Kasumi-1 (cell line): Measurements from ENCODE around the gene GRAP2.

Experiments
- DNase-seq, 2 experiments: peaks; one replicate each; lab custom pipeline; 2025; lab: John Stamatoyannopoulos, UW

Gene GRAP2

DNA sequence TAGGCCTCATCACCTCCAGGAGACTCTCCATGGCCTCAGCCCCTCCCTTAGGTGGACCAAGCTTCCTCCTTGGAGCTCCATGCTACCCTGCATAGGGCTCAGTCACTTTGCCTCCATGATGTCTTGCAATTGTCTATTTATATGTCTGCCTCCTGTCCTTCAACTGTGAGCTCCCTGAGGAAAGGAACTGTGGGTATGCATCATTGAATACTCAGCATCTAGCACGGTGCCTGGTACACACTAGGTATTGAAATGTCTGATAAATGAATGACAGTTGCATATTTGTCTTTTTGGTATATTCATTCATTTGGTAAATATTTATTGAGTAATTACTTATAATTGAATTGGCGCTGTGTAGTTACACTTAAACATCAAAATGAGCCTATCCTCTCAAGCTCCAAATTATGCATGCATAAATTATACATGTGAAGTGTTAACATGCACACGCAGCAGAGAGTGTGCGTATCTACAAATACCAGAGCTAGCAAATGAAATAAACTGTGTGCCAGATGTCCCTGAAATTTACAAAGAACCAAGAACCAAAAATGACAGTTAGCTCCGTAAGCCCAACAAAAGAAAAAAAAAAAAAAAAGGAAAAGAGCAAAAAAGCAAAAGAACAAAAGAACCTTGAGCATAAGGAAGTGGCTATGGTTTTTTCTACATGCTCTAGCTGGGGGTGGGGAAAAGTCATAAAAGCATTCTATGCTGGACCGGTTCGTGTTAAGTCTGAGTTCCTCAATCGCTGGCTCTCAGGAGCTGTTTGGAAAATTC, 25.2 kb downstream of the GRAP2 start:
- DNase-seq, result no peak

- DNase-seq, result no peak
Observed at GRCh38 chr22:39926753-39927152, 25.9 kb downstream of the GRAP2 start.

DNA sequence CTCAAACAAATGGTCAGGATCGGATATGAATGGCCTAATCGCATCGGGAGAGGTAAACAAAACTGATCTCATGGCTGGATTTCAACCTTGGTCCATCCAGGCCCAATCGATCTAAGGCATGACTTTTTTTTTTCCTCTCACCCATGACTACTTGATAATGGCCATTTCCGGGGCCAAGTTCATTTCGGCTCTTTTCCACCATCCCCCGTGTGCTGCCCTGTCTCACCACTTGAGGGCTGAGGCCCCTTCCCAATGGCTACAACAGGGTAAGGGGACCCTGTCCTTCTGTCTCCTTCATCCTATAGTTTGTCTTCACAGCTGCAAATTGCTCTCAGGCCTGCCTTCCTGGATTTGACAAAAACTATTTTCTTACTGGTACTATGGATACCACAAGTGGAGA, 26.7 kb downstream of the GRAP2 start:
- DNase-seq, result no peak

- DNase-seq, result peak in 1 of 2 experiments; percentile 9
Observed at GRCh38 chr22:39928536-39929520, 27.9 kb downstream of the GRAP2 start.

- DNase-seq, result no peak
Observed at GRCh38 chr22:39931251-39931650, 30.4 kb downstream of the GRAP2 start.

DNA sequence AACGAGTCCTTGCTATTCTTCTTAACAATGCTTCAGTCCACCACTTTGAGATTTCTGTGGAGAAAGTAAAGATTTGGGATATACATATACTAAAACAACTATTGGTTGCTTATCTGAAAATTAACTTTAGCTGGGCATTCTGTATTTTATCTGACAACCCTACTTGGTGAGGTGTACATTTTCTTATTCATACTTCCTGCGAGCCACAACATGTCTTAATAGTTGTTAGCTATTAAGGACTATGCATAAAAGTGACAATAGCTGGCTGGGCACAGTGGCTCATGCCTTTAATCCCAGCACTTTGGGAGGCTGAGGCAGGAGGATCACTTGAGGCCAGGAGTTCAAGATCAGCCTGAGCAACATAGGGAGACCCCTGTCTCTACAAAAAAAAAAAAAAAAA, 31.3 kb downstream of the GRAP2 start:
- no peak for DNase-seq

GRCh38 chr22:39932918-39933649, 32.2 kb downstream of the GRAP2 start:
- DNase-seq, result peak; percentile 49 to 74

GRCh38 chr22:39933741-39934140, 32.9 kb downstream of the GRAP2 start:
- DNase-seq, result no peak

DNA sequence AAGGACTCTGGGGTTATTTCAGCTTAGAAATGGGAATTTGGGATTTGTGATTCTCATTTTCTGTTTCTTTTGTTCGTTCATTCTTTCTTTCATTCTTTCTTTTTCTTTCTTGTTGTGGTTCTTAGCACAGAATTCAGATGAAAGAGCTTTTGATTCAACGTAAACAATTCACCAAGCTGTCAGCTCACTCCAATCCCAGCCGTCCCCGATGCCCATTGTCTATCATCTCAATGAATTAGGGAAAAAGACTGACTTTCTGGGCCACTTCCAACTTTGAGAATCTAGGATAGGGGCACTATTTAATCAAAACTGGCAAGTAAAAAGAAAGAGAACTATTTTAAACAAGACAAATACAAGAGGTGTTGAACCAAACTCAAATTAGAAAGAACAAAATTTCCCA, 34.2 kb downstream of the GRAP2 start:
- DNase-seq, result no peak

GRCh38 chr22:39935612-39936011, 34.7 kb downstream of the GRAP2 start:
- DNase-seq, result no peak

DNA sequence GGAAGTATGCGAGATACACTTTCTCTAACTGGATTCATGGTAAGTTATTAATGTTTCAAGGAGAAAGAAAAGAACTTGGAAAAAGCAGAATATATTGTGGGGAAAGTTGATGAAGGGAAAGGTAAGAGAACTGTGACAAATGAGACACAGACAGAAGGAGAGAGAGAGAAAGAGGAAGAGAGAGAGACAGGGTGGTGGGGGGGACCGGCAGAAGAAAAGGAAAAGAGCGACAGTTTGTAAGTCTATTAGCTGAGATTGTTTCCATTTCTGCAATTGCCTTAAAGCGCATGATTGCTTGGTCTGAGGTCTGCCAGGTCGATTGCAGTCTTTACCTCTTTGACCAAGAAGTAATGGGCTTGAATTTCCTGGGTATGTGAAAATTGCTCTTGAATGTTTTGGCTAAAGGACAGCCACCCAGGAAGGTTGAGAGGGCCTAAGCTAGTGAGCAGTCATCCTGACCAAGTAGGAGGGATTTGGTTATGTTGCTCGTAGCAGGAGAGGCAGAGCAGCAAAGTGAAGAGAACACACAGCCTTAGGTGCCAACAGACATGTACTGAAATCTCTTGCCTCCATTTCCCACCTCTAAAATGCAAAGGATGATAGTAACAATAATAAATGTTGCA, 35.8 kb downstream of the GRAP2 start:
- DNase-seq, result no peak

DNA sequence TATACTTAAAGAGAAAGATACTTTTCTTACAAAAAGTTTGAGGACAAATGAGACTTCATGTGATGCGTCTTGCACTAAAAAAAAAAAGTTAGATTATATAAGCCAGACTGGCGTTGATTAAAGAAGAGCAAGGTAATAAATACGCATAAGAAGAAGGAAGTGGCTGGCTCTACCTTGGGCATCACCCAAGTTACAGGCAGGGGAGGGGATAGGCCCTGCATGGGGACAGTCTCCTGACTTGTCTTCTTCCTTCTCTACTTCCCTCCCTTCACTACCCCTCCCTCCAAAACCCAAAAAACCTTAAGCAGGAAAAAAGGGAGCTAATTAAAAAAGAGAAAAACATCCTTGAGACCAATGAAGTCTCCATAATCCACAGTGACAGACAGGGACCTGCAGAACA, 37.0 kb downstream of the GRAP2 start:
- DNase-seq, result no peak

DNA sequence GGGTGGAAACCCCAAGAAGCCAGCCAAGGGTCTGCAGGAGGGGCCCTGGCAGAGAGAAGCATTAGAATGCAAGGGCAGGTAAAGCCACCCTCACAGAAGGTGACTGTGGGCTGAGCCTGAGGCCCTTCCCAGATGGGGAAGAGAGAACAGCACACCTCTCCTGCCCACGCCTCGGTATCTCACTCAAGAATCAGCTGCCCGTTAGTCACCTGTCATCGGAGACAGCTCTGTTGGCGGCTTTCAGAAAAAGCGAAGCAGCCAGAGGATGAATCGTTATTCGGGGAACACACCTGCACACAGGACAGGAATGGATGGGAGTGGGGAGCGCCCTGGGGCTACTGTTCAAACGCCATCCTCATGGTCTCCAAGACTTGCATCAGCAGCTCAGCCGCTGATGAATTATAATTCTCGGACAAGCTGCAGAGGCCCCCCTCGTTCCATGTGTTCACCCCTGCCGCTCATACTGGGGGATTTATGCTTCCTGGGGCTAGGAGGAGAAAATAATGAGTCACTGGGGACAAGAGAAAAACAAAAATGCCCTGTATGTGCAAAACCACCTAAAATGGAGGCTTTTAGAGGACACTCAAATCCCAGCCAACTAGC, 37.7 kb downstream of the GRAP2 start:
- no peak for DNase-seq

DNA sequence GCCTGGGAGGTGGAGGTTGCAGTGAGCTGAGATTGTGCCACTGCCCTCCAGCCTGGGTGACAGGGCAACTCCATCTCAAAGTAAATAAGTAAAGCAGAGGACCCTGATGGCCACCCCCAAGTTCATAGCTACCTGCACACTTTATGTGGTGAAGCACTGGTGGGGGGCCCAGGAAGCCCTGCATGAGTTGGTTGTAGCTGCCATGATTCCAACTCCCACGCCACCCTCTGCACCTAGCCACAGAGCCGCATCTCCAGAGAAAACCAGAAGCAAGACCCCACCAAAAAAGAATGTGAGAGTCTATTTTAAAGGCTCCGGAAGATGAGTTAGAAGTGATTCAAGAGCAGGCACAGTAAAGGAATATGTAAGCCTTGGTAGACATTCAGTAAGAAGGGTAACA, 38.9 kb downstream of the GRAP2 start:
- no peak for DNase-seq

GRCh38 chr22:39940757-39941305, 39.9 kb downstream of the GRAP2 start:
- DNase-seq, result no peak

DNA sequence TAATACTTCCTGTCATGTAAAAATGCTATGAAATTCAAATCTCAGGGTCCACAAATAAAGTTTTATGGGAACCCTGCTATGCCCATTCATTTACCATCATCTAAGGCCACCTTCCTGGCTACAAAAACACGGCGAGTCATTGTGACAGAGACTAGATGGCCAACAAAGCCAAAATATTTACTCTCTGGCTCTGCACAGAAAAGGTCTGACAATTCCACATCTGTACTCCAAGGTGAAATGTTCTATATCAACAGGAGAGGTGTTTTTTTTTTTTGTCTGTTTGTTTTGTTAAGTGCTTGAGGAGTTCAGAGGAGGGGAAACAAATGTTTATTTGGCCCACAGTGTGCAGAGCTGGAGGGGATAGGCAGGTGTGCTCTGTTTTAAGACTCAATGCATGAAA, 40.7 kb downstream of the GRAP2 start:
- DNase-seq, result no peak

- DNase-seq, result peak in 1 of 2 experiments; percentile 6
Observed at GRCh38 chr22:39942439-39943230, 41.8 kb downstream of the GRAP2 start.

GRCh38 chr22:39943337-39943736, 42.5 kb downstream of the GRAP2 start:
- DNase-seq, result no peak

GRCh38 chr22:39943953-39944872, 43.3 kb downstream of the GRAP2 start:
- no peak for DNase-seq
